Measurements from ENCODE around the gene ARHGAP15. TPM values are rescaled to one million over a fixed set of nuclear protein-coding genes. Genes with fewer than 3 reads are reported as not detected.

The ARHGAP15 gene
- polyA plus RNA-seq, 2 of the 4 experiments (the other 2 are of a cell fraction): 0.34 TPM; not detected in 1

DNA sequence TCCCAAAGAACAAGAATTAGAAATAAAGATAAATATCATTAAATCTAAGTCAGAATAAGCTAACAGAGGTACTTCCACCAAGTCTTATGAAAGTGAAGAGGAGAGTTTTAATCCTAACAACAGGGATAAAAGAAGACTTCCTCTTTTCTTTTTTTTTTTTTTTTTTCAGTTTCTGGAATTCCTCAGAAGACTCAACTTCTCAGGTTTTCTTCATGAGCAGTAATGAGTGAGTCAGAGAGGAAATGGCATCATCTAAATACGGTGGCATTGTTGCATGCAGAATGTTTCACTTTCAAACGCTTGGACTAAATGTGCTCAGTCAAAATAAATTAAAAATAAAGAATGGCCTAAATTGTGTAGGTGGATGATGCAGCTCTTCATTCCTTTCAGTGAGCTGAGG is 45.6 kb upstream of the ARHGAP15 start:
- no peak overlapping the region for H3K4me2 ChIP-seq
- 9% methylated on average over 2 of the region's 2 CpGs for WGBS (ENCODE audit: missing lambda C conversion rate)
- no peaks in the 10 kb centered on the region for H3K9me3 ChIP-seq
- FAIRE-seq (no peak), DNase-seq (ENCODE audit: low read depth in 1 of 2, low spot score in 1 of 2) (no peak), ATAC-seq (no peak)
- TF ChIP-seq USF2 (IDR thresholded peaks at IDR 0.05): no peak
- TF ChIP-seq SMC3 (IDR thresholded peaks at IDR 0.05): no peak
- TF ChIP-seq BCL3 (IDR thresholded peaks at IDR 0.05): no peak
- TF ChIP-seq, protein P1, sequence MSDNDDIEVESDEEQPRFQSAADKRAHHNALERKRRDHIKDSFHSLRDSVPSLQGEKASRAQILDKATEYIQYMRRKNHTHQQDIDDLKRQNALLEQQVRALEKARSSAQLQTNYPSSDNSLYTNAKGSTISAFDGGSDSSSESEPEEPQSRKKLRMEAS (IDR thresholded peaks at IDR 0.05): no peak
- TF ChIP-seq POLR2A (IDR thresholded peaks at IDR 0.05; ENCODE audit: low read length): no peak
- TF ChIP-seq BHLHE40 (IDR thresholded peaks at IDR 0.05; ENCODE audit: low read depth, low read length): no peak
- no peak for TF ChIP-seq ZSCAN20 (CRISPR knock-in tag; IDR thresholded peaks at IDR 0.05)
- no peak for TF ChIP-seq HEYL (CRISPR knock-in tag; IDR thresholded peaks at IDR 0.05)
- TF ChIP-seq, protein P2, sequence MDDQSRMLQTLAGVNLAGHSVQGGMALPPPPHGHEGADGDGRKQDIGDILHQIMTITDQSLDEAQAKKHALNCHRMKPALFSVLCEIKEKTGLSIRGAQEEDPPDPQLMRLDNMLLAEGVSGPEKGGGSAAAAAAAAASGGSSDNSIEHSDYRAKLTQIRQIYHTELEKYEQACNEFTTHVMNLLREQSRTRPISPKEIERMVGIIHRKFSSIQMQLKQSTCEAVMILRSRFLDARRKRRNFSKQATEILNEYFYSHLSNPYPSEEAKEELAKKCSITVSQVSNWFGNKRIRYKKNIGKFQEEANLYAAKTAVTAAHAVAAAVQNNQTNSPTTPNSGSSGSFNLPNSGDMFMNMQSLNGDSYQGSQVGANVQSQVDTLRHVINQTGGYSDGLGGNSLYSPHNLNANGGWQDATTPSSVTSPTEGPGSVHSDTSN (IDR thresholded peaks at IDR 0.05): no peak
- no peak for TF ChIP-seq RNF2 (IDR thresholded peaks at IDR 0.05; ENCODE audit: borderline replicate concordance, low read depth)
- no peak for TF ChIP-seq KDM5A (IDR thresholded peaks at IDR 0.05)
- no peak for TF ChIP-seq TFCP2L1 (CRISPR knock-in tag; IDR thresholded peaks at IDR 0.05)
- no peak for TF ChIP-seq ESRRA (IDR thresholded peaks at IDR 0.05; ENCODE audit: borderline replicate concordance, low read length)
- no peak for TF ChIP-seq MAZ (IDR thresholded peaks at IDR 0.05; ENCODE audit: borderline replicate concordance, low read depth, low read length)
- TF ChIP-seq GATA3 (IDR thresholded peaks at IDR 0.05; ENCODE audit: borderline replicate concordance): no peak
- TF ChIP-seq KDM1A (IDR thresholded peaks at IDR 0.05; ENCODE audit: low read depth): no peak
- TF ChIP-seq CHD4 (IDR thresholded peaks at IDR 0.05; ENCODE audit: borderline replicate concordance): no peak
- no peaks in the 10 kb centered on the region for H3K4me1 ChIP-seq
- ChIA-PET CTCF (interaction anchor here (1.0 kb wide), 1 partner anchor 27 kb away, joined by 3 read pairs; no protein-coding TSS in a partner anchor), POLR2A (no interaction called here)
- H3K4me3 ChIP-seq: no peak overlapping the region
- no peak overlapping the region for H3K27ac ChIP-seq

- no peak for FAIRE-seq
These were observed 44.8 kb upstream of the ARHGAP15 start for GRCh38 chr2:143084462-143084861.

More at GRCh38 chr2:143084462-143084861, 44.8 kb upstream of the ARHGAP15 start:
- CTCF ChIA-PET: interaction anchor here (1.0 to 1.2 kb wide), 3 partner anchors 26 to 27 kb away, joined by 3 read pairs; no protein-coding TSS in a partner anchor
- H3K27ac ChIP-seq: no peak overlapping the region
- DNase-seq (ENCODE audit: low read depth in 1 of 2, low spot score in 1 of 2) (no peak), ATAC-seq (no peak)
- H3K4me1 ChIP-seq: no peaks in the 10 kb centered on the region
- TF ChIP-seq RCOR1 (IDR thresholded peaks at IDR 0.05; ENCODE audit: low read depth, low read length) (no peak), KDM5A (IDR thresholded peaks at IDR 0.05) (no peak), ZSCAN20 (CRISPR knock-in tag; IDR thresholded peaks at IDR 0.05) (no peak), CBX8 (IDR thresholded peaks at IDR 0.05) (no peak), CHD4 (IDR thresholded peaks at IDR 0.05; ENCODE audit: borderline replicate concordance) (no peak), HOXB5 (CRISPR knock-in tag; IDR thresholded peaks at IDR 0.05) (no peak), RNF2 (IDR thresholded peaks at IDR 0.05; ENCODE audit: borderline replicate concordance, low read depth) (no peak), CBX2 (IDR thresholded peaks at IDR 0.05; ENCODE audit: borderline replicate concordance, low read depth) (no peak), HEYL (CRISPR knock-in tag; IDR thresholded peaks at IDR 0.05) (no peak), MAFK (IDR thresholded peaks at IDR 0.05; ENCODE audit: partially characterized antibody) (no peak), POLR2AphosphoS2 (conservative IDR thresholded peaks at IDR 0.05; ENCODE audit: low read length) (no peak), HES2 (IDR thresholded peaks at IDR 0.05) (no peak), RARB (CRISPR knock-in tag; IDR thresholded peaks at IDR 0.05) (no peak), NFE2L2 (conservative IDR thresholded peaks at IDR 0.05; ENCODE audit: low read length) (no peak), EHF (CRISPR knock-in tag; IDR thresholded peaks at IDR 0.05) (no peak), EHMT2 (IDR thresholded peaks at IDR 0.05; ENCODE audit: low read depth) (no peak), E2F6 (IDR thresholded peaks at IDR 0.05; ENCODE audit: borderline replicate concordance, low read depth) (no peak), KDM1A (IDR thresholded peaks at IDR 0.05; ENCODE audit: low read depth) (no peak)
- TF ChIP-seq, protein P3, sequence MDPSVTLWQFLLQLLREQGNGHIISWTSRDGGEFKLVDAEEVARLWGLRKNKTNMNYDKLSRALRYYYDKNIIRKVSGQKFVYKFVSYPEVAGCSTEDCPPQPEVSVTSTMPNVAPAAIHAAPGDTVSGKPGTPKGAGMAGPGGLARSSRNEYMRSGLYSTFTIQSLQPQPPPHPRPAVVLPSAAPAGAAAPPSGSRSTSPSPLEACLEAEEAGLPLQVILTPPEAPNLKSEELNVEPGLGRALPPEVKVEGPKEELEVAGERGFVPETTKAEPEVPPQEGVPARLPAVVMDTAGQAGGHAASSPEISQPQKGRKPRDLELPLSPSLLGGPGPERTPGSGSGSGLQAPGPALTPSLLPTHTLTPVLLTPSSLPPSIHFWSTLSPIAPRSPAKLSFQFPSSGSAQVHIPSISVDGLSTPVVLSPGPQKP (IDR thresholded peaks at IDR 0.05; ENCODE audit: low read depth, low read length): no peak
- no peak overlapping the region for H3K4me3 ChIP-seq
- WGBS (ENCODE audit: missing lambda C conversion rate): 61% methylated on average over 2 of the region's 2 CpGs
- no peak overlapping the region for H3K4me2 ChIP-seq
- no peaks in the 10 kb centered on the region for H3K9me3 ChIP-seq
- POLR2A ChIA-PET: no interaction called here

Measured in A549 (cell line).